Thyroid gland (tissue), 4 donors: ENCODE results near the gene B4GALT6.

Source experiments
- CTCF ChIP-seq, 6 experiments: fragments of 200-600 bp in 3 of 6; fragments of 450-650 bp in 3 of 6; sonication (generic) in 3 of 6; IDR thresholded peaks; one replicate each; pipeline ENCODE4 v1.5.1; 2016 to 2019; ENCODE audit warnings: antibody characterized with exemption in 6 of 6, mild to moderate bottlenecking in 2 of 6, inconsistent platforms in 1 of 6, moderate library complexity in 1 of 6
- POLR2A ChIP-seq, 2 donors: fragments of 450-650 bp; IDR thresholded peaks; one replicate each; pipeline ENCODE4 v1.6.1; 2017; ENCODE audit warnings: antibody characterized with exemption in 2 of 2, mild to moderate bottlenecking in 2 of 2, moderate library complexity in 1 of 2

GRCh38 chr18:31643003-31643402 is 41.4 kb downstream of the B4GALT6 start:
- TF ChIP-seq CTCF (IDR thresholded peaks at IDR 0.05): no peak
- no peak for TF ChIP-seq POLR2A (IDR thresholded peaks at IDR 0.05)
